Ascending aorta (tissue), 2 donors: ENCODE results near the gene KCNAB1. TPM values are rescaled to one million over a fixed set of nuclear protein-coding genes. Genes with fewer than 3 reads are reported as not detected.

Source experiments
- DNase-seq, 2 donors: peaks; one replicate each; pipeline ENCODE4 v3.0.0-alpha.2; 2019; ENCODE audit warnings: low spot score in 2 of 2
- H3K27ac ChIP-seq, 2 donors: fragments of 200-600 bp; sonication (generic); one replicate each; pipeline ENCODE4 v1.5.1; 2016 to 2017; ENCODE audit warnings: mild to moderate bottlenecking in 1 of 2
- H3K27me3 ChIP-seq: fragments of 200-600 bp; sonication (generic); one replicate; pipeline ENCODE4 v1.5.1; 2017
- H3K36me3 ChIP-seq, 2 donors: fragments of 200-600 bp; sonication (generic); one replicate each; pipeline ENCODE4 v1.5.1; 2016
- H3K4me1 ChIP-seq, 2 donors: fragments of 200-600 bp; sonication (generic); one replicate each; pipeline ENCODE4 v1.5.1; 2016 to 2017; ENCODE audit warnings: mild to moderate bottlenecking in 1 of 2
- H3K4me3 ChIP-seq, 2 donors: fragments of 200-600 bp; sonication (generic); one replicate each; pipeline ENCODE4 v1.5.1; 2016 to 2017; ENCODE audit warnings: mild to moderate bottlenecking in 1 of 2
- H3K9me3 ChIP-seq, 2 donors: fragments of 200-600 bp; sonication (generic); one replicate each; pipeline ENCODE4 v1.5.1; 2016
- CTCF ChIP-seq, 3 experiments: fragments of 200-600 bp in 2 of 3; fragments of 450-650 bp in 1 of 3; sonication (generic) in 2 of 3; IDR thresholded peaks; one replicate each; pipeline ENCODE4 v1.5.1; 2016 to 2019; ENCODE audit warnings: antibody characterized with exemption in 3 of 3, mild to moderate bottlenecking in 1 of 3, moderate library complexity in 1 of 3
- intact Hi-C: fragments of 100-400 bp; cut with DNase I; formaldehyde crosslinking; loops from one replicate; pipeline ENCODE4 v1.15.1; 2023
- total RNA-seq: library from RNA; depleted of rRNA; stranded (reverse); fragments of >200 nt; gene quantifications from one replicate; pipeline ENCODE4 v1.1.0, GENCODE V29; 2016

KCNAB1 gene
- total RNA-seq, 1 donor from 2014 or later: 15.1 TPM

DNA sequence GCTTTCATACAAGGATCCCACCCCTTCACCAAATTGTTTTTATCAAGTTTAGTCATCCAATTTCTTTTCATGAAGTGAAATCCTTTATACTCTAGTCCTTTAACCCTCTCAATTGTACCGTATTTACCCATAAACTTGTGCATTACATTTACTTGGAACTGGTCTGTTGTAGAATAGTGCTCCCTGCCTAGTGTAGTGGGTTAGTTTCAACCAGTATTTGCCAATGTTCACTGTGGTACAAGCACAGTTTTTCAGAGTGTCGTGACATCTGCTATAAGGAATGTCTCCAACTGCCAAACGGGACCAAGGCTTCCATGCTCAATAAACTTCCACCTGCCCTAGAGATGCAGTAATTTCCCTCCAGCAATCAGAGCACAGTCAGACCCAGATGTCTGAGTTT, 211.9 kb downstream of the KCNAB1 start:
- no peaks in the 10 kb centered on the region for H3K9me3 ChIP-seq
- TF ChIP-seq CTCF (IDR thresholded peaks at IDR 0.05): no peak
- no peaks in the 10 kb centered on the region for H3K27me3 ChIP-seq
- no peaks in the 10 kb centered on the region for H3K36me3 ChIP-seq
- H3K4me1 ChIP-seq: no peaks in the 10 kb centered on the region
- intact Hi-C loops: no loop called here
- no peak for DNase-seq
- H3K27ac ChIP-seq: no peak overlapping the region
- no peak overlapping the region for H3K4me3 ChIP-seq

DNA sequence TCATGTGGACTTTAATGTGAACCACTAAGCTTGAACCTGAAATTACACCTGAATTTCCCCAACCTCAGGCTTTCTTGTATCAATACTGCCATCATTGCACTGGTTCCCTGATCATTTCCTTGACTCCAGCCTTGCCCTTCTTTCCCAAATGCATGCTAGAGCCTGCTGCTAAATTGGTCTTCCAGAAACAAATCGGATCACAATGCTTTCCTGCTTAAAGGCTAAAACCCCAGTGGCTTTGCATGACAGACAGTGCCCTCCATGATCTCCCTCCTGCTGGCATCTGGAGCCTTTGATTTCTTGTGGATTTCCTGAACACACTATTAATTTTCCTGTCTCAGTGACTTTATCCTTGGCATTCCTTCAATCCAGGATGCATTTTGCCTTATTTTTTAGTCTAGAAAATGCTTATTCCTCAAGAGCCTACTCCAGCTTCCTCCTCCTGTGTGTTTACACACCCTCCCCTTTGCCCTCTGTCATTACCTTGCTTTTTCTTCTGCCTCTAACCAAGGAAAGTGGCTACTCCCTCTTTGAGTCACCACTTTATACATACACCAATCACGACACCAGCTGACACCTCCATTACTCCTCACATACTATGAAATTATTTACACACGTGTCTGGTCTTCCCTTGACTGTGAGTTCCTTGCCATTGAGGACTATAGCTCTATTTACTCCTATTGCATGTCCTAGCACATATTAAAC, 214.6 kb downstream of the KCNAB1 start:
- intact Hi-C loops: no loop called here
- DNase-seq: no peak
- Histone ChIP-seq H3K27ac (no peak overlapping the region), H3K9me3 (no peaks in the 10 kb centered on the region), H3K4me1 (no peaks in the 10 kb centered on the region), H3K4me3 (no peak overlapping the region), H3K36me3 (no peaks in the 10 kb centered on the region), H3K27me3 (no peaks in the 10 kb centered on the region)
- no peak for TF ChIP-seq CTCF (IDR thresholded peaks at IDR 0.05)

GRCh38 chr3:156339491-156339890, 219.1 kb downstream of the KCNAB1 start:
- Histone ChIP-seq H3K9me3 (no peaks in the 10 kb centered on the region), H3K36me3 (no peaks in the 10 kb centered on the region), H3K4me1 (no peaks in the 10 kb centered on the region), H3K4me3 (no peak overlapping the region), H3K27me3 (no peaks in the 10 kb centered on the region), H3K27ac (no peak overlapping the region)
- intact Hi-C loops: no loop called here
- TF ChIP-seq CTCF (IDR thresholded peaks at IDR 0.05): no peak
- DNase-seq: no peak

DNA sequence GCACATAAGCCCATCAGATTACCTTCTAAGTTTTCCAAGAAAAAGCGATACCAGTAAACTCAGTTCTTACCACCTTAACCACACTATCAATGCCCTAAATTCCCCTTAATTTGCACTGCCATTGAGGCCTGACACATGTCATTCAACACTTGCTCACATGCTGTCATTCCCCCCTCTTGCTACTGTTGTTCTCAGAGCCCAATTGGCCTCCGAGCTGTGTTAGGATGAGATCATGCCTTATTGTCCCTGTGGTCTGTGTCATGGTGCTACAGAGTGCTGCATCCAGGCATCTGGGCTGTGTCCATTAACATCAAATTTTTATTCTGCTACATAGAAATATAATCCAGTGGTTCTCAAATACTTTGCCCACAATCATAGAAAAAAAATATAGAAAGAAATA, 221.0 kb downstream of the KCNAB1 start:
- intact Hi-C loops: no loop called here
- TF ChIP-seq CTCF (IDR thresholded peaks at IDR 0.05): no peak
- Histone ChIP-seq H3K4me1 (no peaks in the 10 kb centered on the region), H3K36me3 (no peaks in the 10 kb centered on the region), H3K27me3 (no peaks in the 10 kb centered on the region), H3K9me3 (no peaks in the 10 kb centered on the region), H3K27ac (no peak overlapping the region), H3K4me3 (no peak overlapping the region)
- DNase-seq: no peak

DNA sequence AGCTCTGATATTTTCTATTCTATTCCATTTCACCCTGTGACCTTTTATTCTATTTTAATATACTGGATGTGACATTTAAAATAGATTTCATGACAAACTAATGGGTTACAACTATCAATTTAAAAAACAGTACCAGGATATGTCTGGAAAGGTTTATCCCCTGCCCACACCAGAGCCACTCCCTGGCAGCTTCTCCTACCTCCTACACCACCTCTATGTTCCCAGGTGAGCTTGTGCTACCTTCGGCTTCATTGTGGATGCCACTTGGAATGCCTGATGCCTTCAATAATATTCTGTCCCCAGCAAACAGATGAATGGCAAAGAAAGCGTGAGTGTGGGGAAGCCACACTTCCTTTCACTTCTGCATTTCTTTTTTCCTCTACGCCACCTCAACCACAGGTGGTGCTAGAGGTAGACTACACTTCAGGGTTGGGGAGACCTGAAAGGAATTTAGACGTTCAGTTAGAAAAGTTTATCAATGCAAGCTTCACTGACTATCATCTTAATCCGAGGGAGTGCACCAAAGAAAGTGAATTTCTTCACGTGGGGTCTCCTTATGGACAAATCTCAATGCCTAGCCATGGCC, 221.5 kb downstream of the KCNAB1 start:
- no peaks in the 10 kb centered on the region for H3K9me3 ChIP-seq
- no peaks in the 10 kb centered on the region for H3K4me1 ChIP-seq
- intact Hi-C loops: no loop called here
- no peak for DNase-seq
- H3K4me3 ChIP-seq: no peak overlapping the region
- no peak for TF ChIP-seq CTCF (IDR thresholded peaks at IDR 0.05)
- no peak overlapping the region for H3K27ac ChIP-seq
- H3K36me3 ChIP-seq: no peaks in the 10 kb centered on the region
- no peaks in the 10 kb centered on the region for H3K27me3 ChIP-seq
